ENCODE measurements around the gene AGAP1. TPM values are rescaled to one million over a fixed set of nuclear protein-coding genes. Genes with fewer than 3 reads are reported as not detected.

The AGAP1 gene
- total and polyA plus RNA-seq, 2 donors (not counting 3 experiments of a cell fraction or from before 2014, with no cell fraction given) = 10.2 to 20.9 TPM

DNA sequence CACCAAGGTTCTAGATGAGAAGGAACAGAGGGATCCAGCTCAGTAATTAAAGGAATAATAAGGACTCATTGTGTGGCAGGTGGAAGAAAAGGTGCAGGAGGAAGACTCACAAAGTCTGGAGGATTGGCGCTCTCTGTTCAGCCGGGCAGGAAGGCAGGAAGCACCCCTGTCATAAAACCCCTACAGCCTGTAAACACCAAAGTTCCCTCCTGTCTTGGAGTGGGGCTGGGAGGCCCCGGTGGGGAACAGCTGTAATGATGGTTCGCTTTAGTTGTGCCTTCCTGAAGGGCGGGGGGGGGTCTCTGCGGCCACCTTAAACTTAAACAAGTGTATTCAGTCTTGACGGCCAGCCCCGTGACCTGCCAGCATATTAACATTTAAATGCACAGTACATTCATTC is 590.1 kb downstream of the AGAP1 start:
- Histone ChIP-seq H3K4me3 (replicated peaks in 1 of 3; ENCODE audit: insufficient read depth in 1 of 3, low read depth in 1 of 3, low read length in 3 of 3) (no peak overlapping the region), H2AFZ (ENCODE audit: low read depth, low read length) (no peak overlapping the region), H3K9me3 (replicated peaks; ENCODE audit: control insufficient read depth, insufficient read depth, low read length) (no peaks in the 10 kb centered on the region), H3K27ac (ENCODE audit: insufficient read depth, low read depth, low read length) (no peak overlapping the region), H3K9me1 (replicated peaks; ENCODE audit: control insufficient read depth, extremely low read depth, insufficient read depth, low read length) (no peaks in the 10 kb centered on the region), H3K9ac (replicated peaks; ENCODE audit: extremely low read depth, insufficient read depth, low read length) (no peak overlapping the region), H3K27me3 (ENCODE audit: control insufficient read depth in 2 of 2, insufficient read depth in 2 of 2, low read length in 2 of 2) (no peaks in the 10 kb centered on the region), H3K4me1 (ENCODE audit: control insufficient read depth, extremely low read depth, insufficient read depth, low read length) (peaks cover 6% of the 10 kb centered on the region), H3K36me3 (ENCODE audit: control insufficient read depth in 2 of 2, extremely low read depth in 1 of 2, insufficient read depth in 2 of 2, low read length in 2 of 2) (no peaks in the 10 kb centered on the region), H3K79me2 (ENCODE audit: control insufficient read depth, insufficient read depth, low read length) (no peaks in the 10 kb centered on the region), H4K20me1 (replicated peaks; ENCODE audit: control insufficient read depth, extremely low read depth, insufficient read depth, low read length) (no peaks in the 10 kb centered on the region), H3K4me2 (ENCODE audit: insufficient read depth, low read length) (no peak overlapping the region)
- intact Hi-C loops (cut with micrococcal nuclease) (no loop called here), dilution Hi-C loops (cut with MboI; ENCODE audit: extremely low pct_ligation_motif_present, low sequenced_read_pairs) (no loop called here)
- FAIRE-seq (no peak), DNase-seq (ENCODE audit: low read depth, low spot score) (no peak)
- ChIA-PET POLR2A (no interaction called here), CTCF (no interaction called here)
- TF ChIP-seq JUN (IDR thresholded peaks at IDR 0.05; ENCODE audit: borderline replicate concordance, insufficient read depth, insufficient read length, low read depth) (no peak), MYC (IDR thresholded peaks at IDR 0.05; ENCODE audit: low read depth, low read length) (no peak), EZH2 (IDR thresholded peaks at IDR 0.05; ENCODE audit: borderline replicate concordance, low read depth, low read length, severe bottlenecking) (no peak), POLR2A (IDR thresholded peaks at IDR 0.05; ENCODE audit: low read depth, low read length) (no peak), FOS (IDR thresholded peaks at IDR 0.05; ENCODE audit: borderline replicate concordance, insufficient read depth, low read length) (no peak), POLR2AphosphoS5 (IDR thresholded peaks at IDR 0.05; ENCODE audit: insufficient read depth, low read depth, low read length) (no peak), GATA2 (IDR thresholded peaks at IDR 0.05; ENCODE audit: insufficient read depth, insufficient read length, low read depth, low read length) (no peak)
- TF ChIP-seq, protein P1, sequence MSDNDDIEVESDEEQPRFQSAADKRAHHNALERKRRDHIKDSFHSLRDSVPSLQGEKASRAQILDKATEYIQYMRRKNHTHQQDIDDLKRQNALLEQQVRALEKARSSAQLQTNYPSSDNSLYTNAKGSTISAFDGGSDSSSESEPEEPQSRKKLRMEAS (IDR thresholded peaks at IDR 0.05; ENCODE audit: insufficient read depth, insufficient read length) = no peak
- TF ChIP-seq, protein P2, sequence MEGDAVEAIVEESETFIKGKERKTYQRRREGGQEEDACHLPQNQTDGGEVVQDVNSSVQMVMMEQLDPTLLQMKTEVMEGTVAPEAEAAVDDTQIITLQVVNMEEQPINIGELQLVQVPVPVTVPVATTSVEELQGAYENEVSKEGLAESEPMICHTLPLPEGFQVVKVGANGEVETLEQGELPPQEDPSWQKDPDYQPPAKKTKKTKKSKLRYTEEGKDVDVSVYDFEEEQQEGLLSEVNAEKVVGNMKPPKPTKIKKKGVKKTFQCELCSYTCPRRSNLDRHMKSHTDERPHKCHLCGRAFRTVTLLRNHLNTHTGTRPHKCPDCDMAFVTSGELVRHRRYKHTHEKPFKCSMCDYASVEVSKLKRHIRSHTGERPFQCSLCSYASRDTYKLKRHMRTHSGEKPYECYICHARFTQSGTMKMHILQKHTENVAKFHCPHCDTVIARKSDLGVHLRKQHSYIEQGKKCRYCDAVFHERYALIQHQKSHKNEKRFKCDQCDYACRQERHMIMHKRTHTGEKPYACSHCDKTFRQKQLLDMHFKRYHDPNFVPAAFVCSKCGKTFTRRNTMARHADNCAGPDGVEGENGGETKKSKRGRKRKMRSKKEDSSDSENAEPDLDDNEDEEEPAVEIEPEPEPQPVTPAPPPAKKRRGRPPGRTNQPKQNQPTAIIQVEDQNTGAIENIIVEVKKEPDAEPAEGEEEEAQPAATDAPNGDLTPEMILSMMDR (IDR thresholded peaks at IDR 0.05; ENCODE audit: extremely low read depth in 1 of 2, insufficient read depth in 1 of 2, low read depth in 1 of 2, low read length in 2 of 2) = no peak
- no TSS peak for BruUV-seq (replicated peaks)

Measured in endothelial cell of umbilical vein (primary cell).